WI38 (cell line): ENCODE measurements around the gene RNF182.
"Not testable (repeated sequence)": the region's sequence is repeated elsewhere in the genome, so short reads cannot be mapped to it uniquely, and the experiment has no call there.

Source experiments
- H3K4me3 ChIP-seq: 2 replicates; pipeline ENCODE4 v1.5.1; 2011; ENCODE audit warnings: low read depth, mild to moderate bottlenecking, control low read depth, low read length
- TF ChIP-seq, protein P1 (sequence below): IDR thresholded peaks from 2 replicates; pipeline ENCODE4 v1.5.1; 2012; ENCODE audit warnings: low read depth, mild to moderate bottlenecking, control low read depth, low read length

The RNF182 gene

GRCh38 chr6:13927203-13927602, 2.5 kb downstream of the RNF182 start:
- no peak overlapping the region for H3K4me3 ChIP-seq
- TF ChIP-seq, protein P1, sequence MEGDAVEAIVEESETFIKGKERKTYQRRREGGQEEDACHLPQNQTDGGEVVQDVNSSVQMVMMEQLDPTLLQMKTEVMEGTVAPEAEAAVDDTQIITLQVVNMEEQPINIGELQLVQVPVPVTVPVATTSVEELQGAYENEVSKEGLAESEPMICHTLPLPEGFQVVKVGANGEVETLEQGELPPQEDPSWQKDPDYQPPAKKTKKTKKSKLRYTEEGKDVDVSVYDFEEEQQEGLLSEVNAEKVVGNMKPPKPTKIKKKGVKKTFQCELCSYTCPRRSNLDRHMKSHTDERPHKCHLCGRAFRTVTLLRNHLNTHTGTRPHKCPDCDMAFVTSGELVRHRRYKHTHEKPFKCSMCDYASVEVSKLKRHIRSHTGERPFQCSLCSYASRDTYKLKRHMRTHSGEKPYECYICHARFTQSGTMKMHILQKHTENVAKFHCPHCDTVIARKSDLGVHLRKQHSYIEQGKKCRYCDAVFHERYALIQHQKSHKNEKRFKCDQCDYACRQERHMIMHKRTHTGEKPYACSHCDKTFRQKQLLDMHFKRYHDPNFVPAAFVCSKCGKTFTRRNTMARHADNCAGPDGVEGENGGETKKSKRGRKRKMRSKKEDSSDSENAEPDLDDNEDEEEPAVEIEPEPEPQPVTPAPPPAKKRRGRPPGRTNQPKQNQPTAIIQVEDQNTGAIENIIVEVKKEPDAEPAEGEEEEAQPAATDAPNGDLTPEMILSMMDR: no peak

DNA sequence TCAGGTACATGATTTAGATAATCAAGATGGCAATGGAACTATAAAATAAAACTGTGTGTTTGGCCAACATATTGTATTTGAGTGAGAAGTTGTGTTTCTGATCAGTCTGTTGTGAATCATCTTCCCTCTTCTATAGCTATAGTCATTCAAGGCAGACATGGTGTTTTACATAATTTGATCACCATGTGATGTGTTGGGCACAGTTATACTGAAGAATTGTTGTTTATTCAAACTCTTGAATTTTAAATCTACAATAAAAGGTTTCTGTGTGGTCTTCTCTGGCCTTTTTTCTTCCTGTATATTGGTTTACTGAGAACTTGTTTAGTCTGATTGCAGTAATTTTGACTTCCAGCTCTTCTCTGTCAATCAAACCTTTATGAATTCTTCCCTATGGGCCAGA, 4.4 kb downstream of the RNF182 start:
- H3K4me3 ChIP-seq: no peak overlapping the region
- TF ChIP-seq, protein P1: no peak

- TF ChIP-seq, protein P1: no peak
- no peak overlapping the region for H3K4me3 ChIP-seq
Observed at GRCh38 chr6:13931797-13932402, 7.1 kb downstream of the RNF182 start.

DNA sequence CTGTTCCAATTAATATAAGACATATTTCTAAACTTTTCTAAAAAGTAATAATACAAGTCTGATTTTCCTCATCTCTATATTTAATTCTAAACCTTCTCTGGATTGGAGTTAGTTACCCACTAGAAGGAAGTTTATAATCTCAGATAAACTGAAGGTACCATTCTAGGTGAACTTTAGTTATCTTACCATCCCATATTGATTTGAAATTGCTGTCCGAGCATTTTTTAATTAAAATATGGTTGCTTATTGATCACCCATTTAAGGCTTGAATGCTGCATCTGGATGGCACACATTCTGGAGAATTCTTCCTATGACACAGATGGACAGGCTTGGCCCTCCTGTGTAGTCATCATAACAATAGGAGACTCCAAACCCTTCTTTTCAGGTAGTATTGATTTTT, 8.0 kb downstream of the RNF182 start:
- H3K4me3 ChIP-seq: no peak overlapping the region
- TF ChIP-seq, protein P1: no peak

- no peak overlapping the region for H3K4me3 ChIP-seq
- TF ChIP-seq, protein P1: no peak
Observed at GRCh38 chr6:13934721-13935120, 10.0 kb downstream of the RNF182 start.

- no peak overlapping the region for H3K4me3 ChIP-seq
- TF ChIP-seq, protein P1: no peak
Observed at GRCh38 chr6:13935190-13935880, 10.6 kb downstream of the RNF182 start.

- not testable (repeated sequence) for H3K4me3 ChIP-seq
Observed at GRCh38 chr6:13935881-13936261, 11.1 kb downstream of the RNF182 start.

DNA sequence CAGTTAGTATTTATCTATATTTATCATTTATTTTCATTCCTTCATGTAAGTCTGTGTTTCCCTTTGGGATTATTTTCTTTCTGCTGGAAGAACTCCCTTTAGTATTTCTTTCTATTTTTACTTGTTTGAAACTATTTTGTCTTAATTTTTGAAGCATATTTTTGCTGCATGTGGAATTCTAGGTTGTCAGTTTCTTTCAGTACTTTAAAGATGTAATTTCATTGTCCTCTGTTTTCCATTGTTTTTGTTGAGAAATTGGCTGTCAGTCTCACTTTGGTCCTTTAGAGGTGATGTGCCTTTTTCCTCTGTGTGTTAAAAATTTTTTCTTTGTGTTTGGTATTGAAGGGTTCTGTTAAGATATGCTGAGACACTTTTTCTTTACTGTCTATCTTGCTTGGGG, 17.1 kb downstream of the RNF182 start:
- TF ChIP-seq, protein P1: no peak
- H3K4me3 ChIP-seq: no peak overlapping the region
